H9 (cell line): ENCODE data around the gene IGFBP5. TPM values are rescaled to one million over a fixed set of nuclear protein-coding genes. Genes with fewer than 3 reads are reported as not detected.

ENCODE experiments used
- DNase-seq: peaks from one replicate; pipeline ENCODE4 v3.0.0-alpha.2; 2017
- H2AFZ ChIP-seq: one replicate; pipeline ENCODE4 v1.6.1; 2013; ENCODE audit warnings: mild to moderate bottlenecking, low read length, control low read depth, moderate library complexity
- H2AK5ac ChIP-seq: 2 replicates; pipeline ENCODE4 v1.6.1; 2013; ENCODE audit warnings: low read length, control low read depth, mixed read lengths; ENCODE audit not compliant: insufficient read length
- H2BK120ac ChIP-seq: one replicate; pipeline ENCODE4 v1.6.1; 2013; ENCODE audit warnings: low read depth, mild to moderate bottlenecking, low read length, control low read depth, inconsistent platforms; ENCODE audit not compliant: poor library complexity, severe bottlenecking
- H2BK12ac ChIP-seq: 2 replicates; pipeline ENCODE4 v1.6.1; 2013; ENCODE audit warnings: low read length, control low read depth, mixed read lengths, low read depth; ENCODE audit not compliant: insufficient read length
- H2BK15ac ChIP-seq: 2 replicates; pipeline ENCODE4 v1.6.1; 2013; ENCODE audit warnings: low read depth, low read length, control low read depth
- H2BK20ac ChIP-seq: one replicate; pipeline ENCODE4 v1.6.1; 2013; ENCODE audit warnings: low read depth, mild to moderate bottlenecking, low read length, control low read depth, inconsistent platforms; ENCODE audit not compliant: poor library complexity, severe bottlenecking
- H2BK5ac ChIP-seq: 2 replicates; pipeline ENCODE4 v1.6.1; 2013; ENCODE audit warnings: low read length, control low read depth, mixed read lengths; ENCODE audit not compliant: insufficient read length
- H3K14ac ChIP-seq: 2 replicates; pipeline ENCODE4 v1.6.1; 2013; ENCODE audit warnings: low read length, control low read depth; ENCODE audit not compliant: insufficient read depth
- H3K18ac ChIP-seq: 2 replicates; pipeline ENCODE4 v1.6.1; 2013; ENCODE audit warnings: low read depth, mild to moderate bottlenecking, mixed read lengths, low read length, control low read depth; ENCODE audit not compliant: insufficient read length
- H3K23ac ChIP-seq: 2 replicates; pipeline ENCODE4 v1.6.1; 2013; ENCODE audit warnings: low read length, control low read depth, mixed read lengths, low read depth; ENCODE audit not compliant: insufficient read length
- H3K23me2 ChIP-seq: 2 replicates; pipeline ENCODE4 v1.6.1; 2013; ENCODE audit warnings: low read depth, mild to moderate bottlenecking, mixed read lengths, low read length, control low read depth; ENCODE audit not compliant: insufficient read length, poor library complexity, severe bottlenecking
- H3K27ac ChIP-seq: 2 replicates; pipeline ENCODE4 v1.5.1; 2013; ENCODE audit warnings: low read length, control low read depth, mixed read lengths, low read depth; ENCODE audit not compliant: insufficient read length
- H3K27me3 ChIP-seq: 2 replicates; pipeline ENCODE4 v1.6.1; 2013; ENCODE audit warnings: low read length, control low read depth, inconsistent platforms; ENCODE audit not compliant: insufficient read depth
- H3K4ac ChIP-seq: 2 replicates; pipeline ENCODE4 v1.6.1; 2013; ENCODE audit warnings: low read depth, mild to moderate bottlenecking, control low read depth, inconsistent platforms, low read length, moderate library complexity
- H3K4me1 ChIP-seq: 2 replicates; pipeline ENCODE4 v1.6.1; 2013; ENCODE audit warnings: low read length, control low read depth, inconsistent platforms; ENCODE audit not compliant: insufficient read depth
- H3K4me2 ChIP-seq: 2 replicates; pipeline ENCODE4 v1.6.1; 2013; ENCODE audit warnings: low read length, control low read depth, mixed read lengths; ENCODE audit not compliant: insufficient read length, insufficient read depth
- H3K56ac ChIP-seq: 2 replicates; pipeline ENCODE4 v1.6.1; 2013; ENCODE audit warnings: low read depth, mild to moderate bottlenecking, mixed read lengths, low read length, control low read depth; ENCODE audit not compliant: insufficient read length
- H3K79me1 ChIP-seq: 2 replicates; pipeline ENCODE4 v1.6.1; 2013; ENCODE audit warnings: low read depth, mild to moderate bottlenecking, moderate library complexity, low read length, control low read depth, inconsistent platforms; ENCODE audit not compliant: insufficient read depth, poor library complexity, severe bottlenecking
- H3K79me2 ChIP-seq: 2 replicates; pipeline ENCODE4 v1.6.1; 2013; ENCODE audit warnings: low read length, control low read depth, inconsistent platforms; ENCODE audit not compliant: insufficient read depth
- H3K9ac ChIP-seq: 2 replicates; pipeline ENCODE4 v1.6.1; 2013; ENCODE audit warnings: low read length, control low read depth, mixed read lengths; ENCODE audit not compliant: insufficient read length; ENCODE audit errors: extremely low read depth
- H3K9me3 ChIP-seq: one replicate; pipeline ENCODE4 v1.6.1; 2013; ENCODE audit warnings: low read depth, low read length, inconsistent platforms; ENCODE audit not compliant: control insufficient read depth
- H3T11ph ChIP-seq: one replicate; pipeline ENCODE4 v1.6.1; 2013; ENCODE audit warnings: mild to moderate bottlenecking, low read length, control low read depth, inconsistent platforms
- H4K20me1 ChIP-seq: one replicate; pipeline ENCODE4 v1.6.1; 2013; ENCODE audit not compliant: control insufficient read depth, insufficient read length, insufficient read depth
- H4K5ac ChIP-seq: 2 replicates; pipeline ENCODE4 v1.6.1; 2013; ENCODE audit warnings: low read depth, mild to moderate bottlenecking, mixed read lengths, low read length, control low read depth; ENCODE audit not compliant: insufficient read length
- H4K8ac ChIP-seq: replicated peaks from 2 replicates; pipeline ENCODE4 v1.6.1; 2013; ENCODE audit warnings: low read length, control low read depth, mixed read lengths, low read depth; ENCODE audit not compliant: insufficient read length
- H4K91ac ChIP-seq: 2 replicates; pipeline ENCODE4 v1.6.1; 2013; ENCODE audit warnings: low read depth, mild to moderate bottlenecking, moderate library complexity, mixed read lengths, low read length, control low read depth; ENCODE audit not compliant: insufficient read length
- H3K27ac Mint-ChIP-seq, 3 experiments: 2 replicates in 2 of 3; 3 replicates in 1 of 3; pipeline ENCODE4 v1.8.0; 2020 to 2021; ENCODE audit warnings: mixed read lengths in 3 of 3, mild to moderate bottlenecking in 1 of 3, moderate library complexity in 1 of 3
- H3K27me3 Mint-ChIP-seq: 2 replicates; pipeline ENCODE4 v1.8.0; 2021; ENCODE audit warnings: low read depth, mild to moderate bottlenecking, moderate library complexity, mixed read lengths
- H3K36me3 Mint-ChIP-seq, 3 experiments: 2 replicates in 2 of 3; 3 replicates in 1 of 3; pipeline ENCODE4 v1.8.0; 2020 to 2021; ENCODE audit warnings: low read depth in 3 of 3, mixed read lengths in 3 of 3; ENCODE audit not compliant: insufficient read depth in 1 of 3
- H3K4me1 Mint-ChIP-seq, 2 experiments: 2 replicates each; pipeline ENCODE4 v1.8.0; 2020; ENCODE audit warnings: mixed read lengths in 2 of 2
- H3K4me3 Mint-ChIP-seq, 2 experiments: 2 replicates in 1 of 2; 3 replicates in 1 of 2; pipeline ENCODE4 v1.8.0; 2020 to 2021; ENCODE audit warnings: mild to moderate bottlenecking in 2 of 2, mixed read lengths in 2 of 2, moderate library complexity in 1 of 2
- H3K9me3 Mint-ChIP-seq, 2 experiments: 2 replicates in 1 of 2; 3 replicates in 1 of 2; pipeline ENCODE4 v1.8.0; 2020; ENCODE audit warnings: mild to moderate bottlenecking in 2 of 2, mixed read lengths in 2 of 2, moderate library complexity in 1 of 2
- CTCF ChIP-seq: fragments of 200-600 bp; sonication (generic); conservative IDR thresholded peaks from 3 replicates; pipeline ENCODE4 v1.8.0; 2021; ENCODE audit warnings: antibody characterized with exemption, mild to moderate bottlenecking
- WGBS: extraction: QIAGEN DNeasy Blood & Tissue Kit; methylation state at CpG from one replicate; pipeline ENCODE4 v1.1.7; 2013; ENCODE audit warnings: missing lambda C conversion rate, low lambda C conversion rate, mixed read lengths; ENCODE audit not compliant: insufficient read length; ENCODE audit errors: extremely low coverage; 5-methylcytosine and 5-hydroxymethylcytosine counted together
- total RNA-seq: library from RNA; stranded (reverse); gene quantifications from 2 replicates; pipeline ENCODE4 v1.2.1, GENCODE V29; 2021

The IGFBP5 gene
- total RNA-seq, 1 experiment from 2014 or later, result 0.90 TPM

- H4K91ac ChIP-seq, result no peak overlapping the region
- H3T11ph ChIP-seq, result no peak overlapping the region
- no peak overlapping the region for H2AK5ac ChIP-seq
- no peak overlapping the region for H3K4me2 ChIP-seq
- H3K18ac ChIP-seq, result no peak overlapping the region
- H4K20me1 ChIP-seq, result peaks cover 5% of the 10 kb centered on the region
- no peaks in the 10 kb centered on the region; a peak in 1 of 7 replicates for H3K36me3 Mint-ChIP-seq
- no peak overlapping the region for H3K23ac ChIP-seq
- H3K4me3 Mint-ChIP-seq, result no peak overlapping the region
- no peak overlapping the region for H3K14ac ChIP-seq
- no peaks in the 10 kb centered on the region for H3K9me3 ChIP-seq
- H2BK20ac ChIP-seq, result no peak overlapping the region
- H2AFZ ChIP-seq, result no peak overlapping the region
- no peaks in the 10 kb centered on the region for H3K79me2 ChIP-seq
- H3K9ac ChIP-seq, result no peak overlapping the region
- H4K5ac ChIP-seq, result no peak overlapping the region
- H3K4ac ChIP-seq, result no peak overlapping the region
- H3K56ac ChIP-seq, result no peak overlapping the region
- WGBS, result no CpG with 5 or more reads among the region's 6 CpGs
- H2BK15ac ChIP-seq, result no peak overlapping the region
- no peak overlapping the region for H2BK12ac ChIP-seq
- DNase-seq, result no peak
- H3K23me2 ChIP-seq, result no peaks in the 10 kb centered on the region
- H2BK5ac ChIP-seq, result no peak overlapping the region
- no peaks in the 10 kb centered on the region for H3K9me3 Mint-ChIP-seq
- H3K27me3 Mint-ChIP-seq, result peaks cover 4% of the 10 kb centered on the region
- H4K8ac ChIP-seq, result no peak overlapping the region
- H3K27ac ChIP-seq, result no peak overlapping the region
- no peaks in the 10 kb centered on the region for H3K27me3 ChIP-seq
- no peaks in the 10 kb centered on the region for H3K4me1 ChIP-seq
- no peak for TF ChIP-seq CTCF
- H3K27ac Mint-ChIP-seq, result no peak overlapping the region
- peaks cover 21 to 22% of the 10 kb centered on the region in 2 experiments for H3K4me1 Mint-ChIP-seq
- no peak overlapping the region for H2BK120ac ChIP-seq
- no peaks in the 10 kb centered on the region for H3K79me1 ChIP-seq
Measured at GRCh38 chr2:216735086-216735485, 39.7 kb upstream of the IGFBP5 start.
